ENCODE results near the gene GGA3.
A peak's percentile ranks its signal among the peaks of the same experiment; 100 is the strongest.

Gene GGA3

DNA sequence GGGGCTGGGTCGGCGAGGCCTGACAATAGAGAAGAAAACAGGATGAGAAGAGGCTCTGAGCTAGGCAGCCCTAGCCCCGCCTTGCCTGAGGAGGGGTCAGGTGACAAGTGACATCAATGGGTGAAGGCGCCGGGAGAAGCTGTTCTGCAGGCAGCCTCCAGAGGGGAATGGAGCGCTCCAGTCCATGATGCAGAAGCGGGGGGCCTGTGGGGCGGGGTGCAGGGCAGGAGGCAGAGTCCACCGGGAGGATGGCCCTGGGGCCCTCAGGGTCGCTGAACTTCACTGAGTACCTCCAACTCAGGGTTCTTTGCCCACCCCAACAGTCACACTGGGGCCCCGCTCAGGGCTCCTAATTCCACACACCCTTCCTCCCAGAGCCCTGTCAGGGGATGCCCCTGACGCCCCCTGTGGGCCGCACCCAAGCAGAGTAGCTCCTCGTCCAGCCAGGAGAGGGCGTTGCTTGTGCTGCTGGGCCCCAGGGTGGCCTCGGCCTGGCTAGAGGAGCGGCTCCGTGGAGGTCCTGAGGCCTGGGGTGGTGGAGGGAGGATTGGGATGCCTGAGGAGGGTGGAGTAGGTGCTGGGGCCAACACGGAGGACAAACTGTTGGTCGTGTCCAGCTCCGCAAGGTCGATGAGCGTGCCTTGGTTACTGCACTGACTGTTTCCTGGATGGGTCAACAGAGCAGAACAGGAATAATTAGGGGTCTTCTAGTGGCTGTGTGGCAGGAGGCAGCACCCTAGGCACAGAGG is 20.8 kb downstream of the GGA3 start:
- DNase-seq (ENCODE audit: low read depth): no peak
- in situ Hi-C loops (cut with HindIII; ENCODE audit: low sequenced_read_pairs): no loop called here
- TF ChIP-seq, protein P1, sequence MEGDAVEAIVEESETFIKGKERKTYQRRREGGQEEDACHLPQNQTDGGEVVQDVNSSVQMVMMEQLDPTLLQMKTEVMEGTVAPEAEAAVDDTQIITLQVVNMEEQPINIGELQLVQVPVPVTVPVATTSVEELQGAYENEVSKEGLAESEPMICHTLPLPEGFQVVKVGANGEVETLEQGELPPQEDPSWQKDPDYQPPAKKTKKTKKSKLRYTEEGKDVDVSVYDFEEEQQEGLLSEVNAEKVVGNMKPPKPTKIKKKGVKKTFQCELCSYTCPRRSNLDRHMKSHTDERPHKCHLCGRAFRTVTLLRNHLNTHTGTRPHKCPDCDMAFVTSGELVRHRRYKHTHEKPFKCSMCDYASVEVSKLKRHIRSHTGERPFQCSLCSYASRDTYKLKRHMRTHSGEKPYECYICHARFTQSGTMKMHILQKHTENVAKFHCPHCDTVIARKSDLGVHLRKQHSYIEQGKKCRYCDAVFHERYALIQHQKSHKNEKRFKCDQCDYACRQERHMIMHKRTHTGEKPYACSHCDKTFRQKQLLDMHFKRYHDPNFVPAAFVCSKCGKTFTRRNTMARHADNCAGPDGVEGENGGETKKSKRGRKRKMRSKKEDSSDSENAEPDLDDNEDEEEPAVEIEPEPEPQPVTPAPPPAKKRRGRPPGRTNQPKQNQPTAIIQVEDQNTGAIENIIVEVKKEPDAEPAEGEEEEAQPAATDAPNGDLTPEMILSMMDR (IDR thresholded peaks at IDR 0.05; ENCODE audit: low read depth, low read length, missing control alignments): peak; percentile 80
- H3K4me3 ChIP-seq (ENCODE audit: low read depth, low read length): no peak overlapping the region

DNA sequence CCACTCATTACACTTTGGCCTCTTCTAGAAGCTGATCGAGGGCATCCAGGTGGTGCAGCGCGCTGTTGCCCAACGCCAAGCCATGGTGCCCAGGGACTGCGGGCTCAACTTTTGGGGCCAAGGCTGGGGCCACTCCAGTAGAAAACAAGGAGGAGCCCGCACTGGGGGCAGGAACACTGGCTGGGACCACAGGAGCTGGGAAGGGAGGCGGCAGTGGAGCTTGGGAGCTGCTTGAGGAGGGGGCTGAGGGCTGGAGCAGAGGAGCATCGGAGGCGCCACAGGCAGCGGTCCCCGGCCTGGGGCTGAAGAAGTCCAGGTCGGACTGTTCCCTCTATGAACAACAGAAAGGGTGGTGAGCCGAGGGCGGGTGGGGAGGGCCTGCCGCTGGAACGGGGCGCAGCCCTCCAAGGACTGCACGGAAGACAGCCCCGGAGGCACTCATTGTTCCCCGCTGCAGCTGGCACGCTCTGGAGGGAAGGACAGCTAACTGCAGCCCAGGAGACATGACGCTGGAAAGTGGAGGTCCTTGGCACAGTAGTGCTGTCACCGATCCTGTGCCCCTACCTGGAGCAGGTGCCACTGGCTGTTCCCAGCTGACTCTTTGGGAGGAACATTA is 21.5 kb downstream of the GGA3 start:
- H3K4me3 ChIP-seq (ENCODE audit: low read depth, low read length): no peak overlapping the region
- in situ Hi-C loops (cut with HindIII; ENCODE audit: low sequenced_read_pairs): no loop called here
- no peak for DNase-seq (ENCODE audit: low read depth)
- TF ChIP-seq, protein P1 (IDR thresholded peaks at IDR 0.05; ENCODE audit: low read depth, low read length, missing control alignments): no peak

DNA sequence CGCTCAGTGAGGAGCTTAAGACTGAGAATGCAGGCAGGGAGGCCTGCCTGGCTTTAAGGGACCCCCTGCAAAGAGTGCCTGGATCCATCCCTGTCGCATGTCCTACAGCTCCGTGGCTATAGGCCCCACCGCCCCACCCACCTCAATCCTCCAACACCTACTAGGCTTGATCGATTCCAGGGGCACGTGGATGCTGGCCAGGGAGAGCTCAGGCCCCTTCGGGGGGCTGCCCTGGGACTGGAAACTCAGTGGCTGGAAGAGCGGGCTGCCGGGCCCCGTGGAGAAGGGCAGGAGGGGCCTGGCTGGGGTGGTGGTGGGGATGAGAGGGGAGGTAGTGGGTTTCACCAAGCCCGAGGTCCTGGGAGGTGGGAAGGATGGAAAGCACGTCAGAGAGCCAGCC is 22.2 kb downstream of the GGA3 start:
- no peak overlapping the region for H3K4me3 ChIP-seq (ENCODE audit: low read depth, low read length)
- TF ChIP-seq, protein P1 (IDR thresholded peaks at IDR 0.05; ENCODE audit: low read depth, low read length, missing control alignments): no peak
- in situ Hi-C loops (cut with HindIII; ENCODE audit: low sequenced_read_pairs): no loop called here
- DNase-seq (ENCODE audit: low read depth): no peak

- TF ChIP-seq, protein P1 (IDR thresholded peaks at IDR 0.05; ENCODE audit: low read depth, low read length, missing control alignments): peak; percentile 93
- H3K4me3 ChIP-seq (ENCODE audit: low read depth, low read length): no peak overlapping the region
- in situ Hi-C loops (cut with HindIII; ENCODE audit: low sequenced_read_pairs): no loop called here
- DNase-seq (ENCODE audit: low read depth): peak; percentile 33
Measured at GRCh38 chr17:75238684-75239191, 22.7 kb downstream of the GGA3 start.

DNA sequence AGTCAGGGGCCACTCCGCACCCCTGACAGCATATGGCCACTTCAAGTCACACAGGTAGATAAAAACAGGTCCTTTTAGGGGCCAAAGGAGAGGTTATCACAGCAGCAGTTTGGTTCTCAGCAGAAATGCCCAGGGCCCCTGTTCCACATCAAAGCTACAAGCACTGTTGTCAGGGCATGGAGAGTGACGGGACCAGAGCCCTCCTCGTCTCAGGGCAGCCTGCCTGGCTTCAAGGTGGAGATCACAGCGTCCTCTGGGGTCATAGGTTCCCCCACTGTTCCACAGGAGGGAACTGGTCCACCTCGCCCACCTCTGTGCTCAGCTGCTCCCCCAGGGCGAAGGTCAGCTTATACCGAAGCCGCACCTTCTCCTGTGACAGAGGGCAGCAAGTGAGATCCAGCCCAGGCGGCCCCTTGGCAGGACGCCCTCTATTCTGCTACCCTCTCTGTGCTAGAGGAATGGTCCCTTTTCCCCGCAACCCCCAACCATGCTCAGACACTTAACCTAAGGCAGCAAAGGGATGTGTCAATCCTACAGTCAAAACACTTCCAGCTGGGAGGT is 23.3 kb downstream of the GGA3 start:
- in situ Hi-C loops (cut with HindIII; ENCODE audit: low sequenced_read_pairs): no loop called here
- TF ChIP-seq, protein P1 (IDR thresholded peaks at IDR 0.05; ENCODE audit: low read depth, low read length, missing control alignments): no peak
- no peak overlapping the region for H3K4me3 ChIP-seq (ENCODE audit: low read depth, low read length)
- no peak for DNase-seq (ENCODE audit: low read depth)

- in situ Hi-C loops (cut with HindIII; ENCODE audit: low sequenced_read_pairs): no loop called here
- H3K4me3 ChIP-seq (ENCODE audit: low read depth, low read length): no peak overlapping the region
- TF ChIP-seq, protein P1 (IDR thresholded peaks at IDR 0.05; ENCODE audit: low read depth, low read length, missing control alignments): no peak
Measured at GRCh38 chr17:75237100-75238014, 24.0 kb downstream of the GGA3 start.

More at GRCh38 chr17:75237100-75238014, 24.0 kb downstream of the GGA3 start:
- no peak for DNase-seq (ENCODE audit: low read depth)

All from astrocyte of the cerebellum (primary cell).